SK-N-SH (cell line): ENCODE results near the gene LCORL. TPM values are rescaled to one million over a fixed set of nuclear protein-coding genes. Genes with fewer than 3 reads are reported as not detected.
A peak's percentile ranks its signal among the peaks of the same experiment; 100 is the strongest.

Experiments used
- CTCF ChIA-PET: fragments of 300-600, 350-600 bp; formaldehyde crosslinking; extraction: SDS; loops from one replicate; lab custom pipeline; 2021; lab: Yijun Ruan, JAX
- POLR2A ChIA-PET: fragments of 350-600 bp; sonication (Branson Sonifier 250); formaldehyde crosslinking; extraction: SDS; loops from one replicate; lab custom pipeline; 2020; ENCODE audit warnings: antibody characterized with exemption, inconsistent platforms; lab: Yijun Ruan, JAX
- DNase-seq: peaks from one replicate; pipeline ENCODE4 v3.0.0; 2012
- H2AFZ ChIP-seq: fragments of 200-600 bp; sonication (generic); 2 replicates; pipeline ENCODE4 v1.8.1; 2016; ENCODE audit warnings: antibody characterized with exemption, mild to moderate bottlenecking, low read depth
- H3F3A ChIP-seq: fragments of 200-600 bp; sonication (generic); replicated peaks from 2 replicates; pipeline ENCODE3; 2016; ENCODE audit warnings: antibody characterized with exemption, mild to moderate bottlenecking; ENCODE audit not compliant: insufficient read depth
- H3K27ac ChIP-seq, 2 experiments: fragments of 200-500 bp in 1 of 2; fragments of 200-600 bp in 1 of 2; sonication (Bioruptor generic) in 1 of 2; sonication (generic), shearing (Covaris generic) in 1 of 2; 2 replicates each; pipeline versions ENCODE4 v1.5.1 to v1.6.1; 2014 to 2016; ENCODE audit warnings: low read depth in 2 of 2, inconsistent platforms in 1 of 2, low read length in 1 of 2, mild to moderate bottlenecking in 1 of 2, mixed read lengths in 1 of 2
- H3K27me3 ChIP-seq: fragments of 200-600 bp; sonication (generic), shearing (Covaris generic); 2 replicates; pipeline ENCODE4 v1.6.1; 2016; ENCODE audit warnings: mixed run types; ENCODE audit not compliant: insufficient read depth
- H3K36me3 ChIP-seq, 2 experiments: fragments of 200-500 bp in 1 of 2; fragments of 200-600 bp in 1 of 2; sonication (Bioruptor generic) in 1 of 2; sonication (generic) in 1 of 2; replicated peaks in 1 of 2; 2 replicates each; pipeline versions ENCODE3 to v1.5.1; 2014 to 2016; ENCODE audit warnings: low read length in 1 of 2, mild to moderate bottlenecking in 1 of 2; ENCODE audit not compliant: insufficient read depth in 2 of 2, control insufficient read depth in 1 of 2
- H3K4me1 ChIP-seq, 2 experiments: fragments of 200-500 bp in 1 of 2; fragments of 200-600 bp in 1 of 2; sonication (Bioruptor generic) in 1 of 2; sonication (generic), shearing (Covaris generic) in 1 of 2; 2 replicates each; pipeline versions ENCODE4 v1.5.1 to v1.6.1; 2014 to 2016; ENCODE audit warnings: low read depth in 1 of 2, low read length in 1 of 2, mixed run types in 1 of 2; ENCODE audit not compliant: insufficient read depth in 2 of 2, control insufficient read depth in 1 of 2
- H3K4me2 ChIP-seq: fragments of 200-600 bp; sonication (generic), shearing (Covaris generic); 2 replicates; pipeline ENCODE4 v1.6.1; 2017; ENCODE audit warnings: mixed run types
- H3K4me3 ChIP-seq, 2 experiments: fragments of 200-500 bp in 1 of 2; fragments of 200-600 bp in 1 of 2; sonication (Bioruptor generic) in 1 of 2; sonication (generic), shearing (Covaris generic) in 1 of 2; 2 replicates each; pipeline versions ENCODE4 v1.5.1 to v1.8.1; 2014 to 2016; ENCODE audit warnings: low read depth in 2 of 2, inconsistent platforms in 1 of 2, low read length in 1 of 2, mild to moderate bottlenecking in 1 of 2, mixed read lengths in 1 of 2, moderate library complexity in 1 of 2
- H3K79me2 ChIP-seq: fragments of 200-600 bp; sonication (generic); 2 replicates; pipeline ENCODE4 v1.8.1; 2017; ENCODE audit warnings: mild to moderate bottlenecking; ENCODE audit not compliant: insufficient read depth
- H3K9ac ChIP-seq: fragments of 200-600 bp; sonication (generic); 2 replicates; pipeline ENCODE4 v1.6.1; 2017; ENCODE audit warnings: mixed run types
- H3K9me2 ChIP-seq: fragments of 200-600 bp; sonication (generic); 2 replicates; pipeline ENCODE4 v1.6.1; 2017; ENCODE audit warnings: mixed run types
- H3K9me3 ChIP-seq: fragments of 200-600 bp; sonication (generic); 2 replicates; pipeline ENCODE4 v1.6.1; 2017; ENCODE audit warnings: mixed run types, mild to moderate bottlenecking, moderate library complexity
- H4K20me1 ChIP-seq: fragments of 200-600 bp; sonication (generic); 2 replicates; pipeline ENCODE4 v1.6.1; 2017; ENCODE audit warnings: mild to moderate bottlenecking, mixed run types; ENCODE audit not compliant: insufficient read depth
- EP300 ChIP-seq, 2 experiments: IDR thresholded peaks; 2 replicates each; pipeline versions ENCODE4 v1.4.0 to v1.6.1; 2012; ENCODE audit warnings: borderline replicate concordance in 1 of 2, low read depth in 1 of 2, low read length in 1 of 2
- FOXM1 ChIP-seq: IDR thresholded peaks from 2 replicates; pipeline ENCODE4 v1.4.0; 2012; ENCODE audit warnings: low read depth, mild to moderate bottlenecking
- GABPA ChIP-seq: IDR thresholded peaks from 2 replicates; pipeline ENCODE4 v1.4.0; 2012; ENCODE audit warnings: low read depth, mild to moderate bottlenecking
- GATA2 ChIP-seq: sonication (generic); formaldehyde crosslinking; IDR thresholded peaks from 2 replicates; pipeline ENCODE4 v1.5.0; 2020; ENCODE audit warnings: mild to moderate bottlenecking, missing genetic modification reagents
- MAX ChIP-seq: IDR thresholded peaks from 2 replicates; pipeline ENCODE4 v1.4.0; 2012; ENCODE audit warnings: low read depth
- MXI1 ChIP-seq: IDR thresholded peaks from 2 replicates; pipeline ENCODE4 v1.6.1; 2012; ENCODE audit warnings: mild to moderate bottlenecking, low read depth, low read length, improper control_type of control experiment
- NFIC ChIP-seq: IDR thresholded peaks from 2 replicates; pipeline ENCODE4 v1.4.0; 2012; ENCODE audit warnings: borderline replicate concordance
- POLR2AphosphoS5 ChIP-seq: IDR thresholded peaks from 2 replicates; pipeline ENCODE4 v1.6.1; 2012; ENCODE audit warnings: low read depth, low read length
- RAD21 ChIP-seq: IDR thresholded peaks from 2 replicates; pipeline ENCODE4 v1.6.1; 2012; ENCODE audit warnings: mild to moderate bottlenecking, low read length
- REST ChIP-seq: IDR thresholded peaks from 2 replicates; pipeline ENCODE4 v1.6.1; 2012; ENCODE audit warnings: mild to moderate bottlenecking, low read depth, low read length, moderate library complexity
- SIN3A ChIP-seq: IDR thresholded peaks from 2 replicates; pipeline ENCODE4 v1.6.1; 2012; ENCODE audit warnings: low read depth, mild to moderate bottlenecking, low read length, moderate library complexity, borderline replicate concordance
- SMC3 ChIP-seq: IDR thresholded peaks from 2 replicates; pipeline ENCODE4 v1.6.1; 2012; ENCODE audit warnings: low read depth, low read length, improper control_type of control experiment
- TAF1 ChIP-seq: IDR thresholded peaks from 2 replicates; pipeline ENCODE4 v1.6.1; 2012; ENCODE audit warnings: low read depth, mild to moderate bottlenecking, low read length, moderate library complexity, borderline replicate concordance
- TEAD4 ChIP-seq: IDR thresholded peaks from 2 replicates; pipeline ENCODE4 v1.4.0; 2012; ENCODE audit warnings: mild to moderate bottlenecking, borderline replicate concordance; ENCODE audit not compliant: insufficient read depth
- USF1 ChIP-seq: IDR thresholded peaks from 2 replicates; pipeline ENCODE4 v1.4.0; 2012; ENCODE audit warnings: low read depth, borderline replicate concordance
- YY1 ChIP-seq: IDR thresholded peaks from 2 replicates; pipeline ENCODE4 v1.4.0; 2012; ENCODE audit warnings: low read depth, mild to moderate bottlenecking
- ZBTB33 ChIP-seq: IDR thresholded peaks from 2 replicates; pipeline ENCODE4 v1.4.0; 2012; ENCODE audit warnings: low read depth, borderline replicate concordance
- WGBS: methylation state at CpG from one replicate; pipeline ENCODE4 v1.1.6; 2017; ENCODE audit warnings: low lambda C conversion rate; 5-methylcytosine and 5-hydroxymethylcytosine counted together
- polyA plus RNA-seq, 3 experiments: library from polyadenylated mRNA; depleted of rRNA; stranded (reverse); fragments of >200 nt; gene quantifications; 2 replicates each; pipeline ENCODE4 v1.2.3, GENCODE V29; 2012

LCORL gene
- polyA plus RNA-seq, 1 of the 3 experiments (the other 2 are of a cell fraction), result 1.9 TPM

GRCh38 chr4:17809667-17810066, 211.9 kb downstream of the LCORL start:
- Histone ChIP-seq H3K9me2 (no peaks in the 10 kb centered on the region), H3K9ac (peak overlapping the region; percentile 97), H4K20me1 (peaks cover 41% of the 10 kb centered on the region), H3F3A (peaks cover 6% of the 10 kb centered on the region), H3K79me2 (peaks cover 97% of the 10 kb centered on the region), H3K4me3 (peak overlapping the region; percentile 89 to 98), H3K4me2 (peak overlapping the region; percentile 86), H3K36me3 (peaks cover 20 to 23% of the 10 kb centered on the region in 2 experiments), H3K4me1 (peaks cover 4 to 22% of the 10 kb centered on the region in 2 experiments; a peak in 3 of 4 replicates), H3K27ac (peak overlapping the region; percentile 93), H3K9me3 (no peaks in the 10 kb centered on the region), H2AFZ (no peak overlapping the region), H3K27me3 (no peaks in the 10 kb centered on the region)
- no peak for TF ChIP-seq USF1
- 5% methylated on average over 7 of the region's 7 CpGs for WGBS
- no peak for DNase-seq
- ChIA-PET POLR2A (interaction anchor here (0.6 to 0.7 kb wide), 2 partner anchors 173 to 232 kb away, joined by 3 read pairs; no protein-coding TSS in a partner anchor), CTCF (interaction anchor here (1.1 to 4.8 kb wide), 13 partner anchors 12 to 293 kb away, joined by 3 to 44 read pairs (median 3); partner anchors contain the start of gene MED28)

- Histone ChIP-seq H3K4me1 (peaks cover 4 to 16% of the 10 kb centered on the region in 2 experiments; a peak in 3 of 4 replicates), H3K36me3 (peaks cover 37 to 45% of the 10 kb centered on the region in 2 experiments), H3K4me3 (peak overlapping the region; percentile 31 to 89), H3K9me3 (no peaks in the 10 kb centered on the region), H3K4me2 (peak overlapping the region; percentile 86), H3K79me2 (peaks cover 97% of the 10 kb centered on the region), H3K27me3 (no peaks in the 10 kb centered on the region), H3K27ac (no peak overlapping the region), H4K20me1 (peaks cover 41% of the 10 kb centered on the region), H2AFZ (no peak overlapping the region), H3F3A (peaks cover 6% of the 10 kb centered on the region), H3K9me2 (no peaks in the 10 kb centered on the region), H3K9ac (peak overlapping the region; percentile 16; the same call in 1 of the 2 replicates)
- 58% methylated on average over 6 of the region's 6 CpGs for WGBS
- POLR2A ChIA-PET, result no interaction called here
- no peak for DNase-seq
- CTCF ChIA-PET, result interaction anchor here (0.8 to 4.8 kb wide), 16 partner anchors 8 to 788 kb away, joined by 3 to 44 read pairs (median 4); no protein-coding TSS in a partner anchor
- TF ChIP-seq RAD21, result no peak
- TF ChIP-seq YY1, result no peak
- TF ChIP-seq SIN3A, result no peak
- TF ChIP-seq MXI1, result no peak
- TF ChIP-seq NFIC, result no peak
- TF ChIP-seq TEAD4, result no peak
- no peak for TF ChIP-seq ZBTB33
- no peak for TF ChIP-seq GABPA
- no peak for TF ChIP-seq USF1
- no peak for TF ChIP-seq SMC3
- TF ChIP-seq EP300 (IDR thresholded peaks at IDR 0.05; ENCODE audit: borderline replicate concordance in 1 of 2, low read depth in 1 of 2, low read length in 1 of 2), result no peak
- TF ChIP-seq REST, result no peak
- no peak for TF ChIP-seq TAF1
- no peak for TF ChIP-seq POLR2AphosphoS5
- TF ChIP-seq FOXM1, result no peak
- no peak for TF ChIP-seq GATA2 (CRISPR knock-in tag)
- no peak for TF ChIP-seq MAX
Measured at GRCh38 chr4:17807446-17807845, 214.1 kb downstream of the LCORL start.
